Activated CD4-positive, alpha-beta T cell treated with anti-CD3 and anti-CD28 coated beads for 4 hours (primary cell): ENCODE measurements around the gene SNORC.
"Not testable (repeated sequence)": the region's sequence is repeated elsewhere in the genome, so short reads cannot be mapped to it uniquely, and the experiment has no call there.

Experiments
- DNase-seq, 2 donors: peaks; one replicate each; pipeline ENCODE4 v3.0.0-alpha.2; 2020

SNORC gene

GRCh38 chr2:232870018-232870765 is at the start of gene SNORC:
Gene SNORC (plus strand): TSS chr2:232870264. CDS start chr2:232870342, 78 bp downstream.
- DNase-seq: no peak

- DNase-seq: no peak
These were observed 40.1 kb upstream of the SNORC start for GRCh38 chr2:232829988-232830387.

- DNase-seq: no peak
These were observed 38.6 kb upstream of the SNORC start for GRCh38 chr2:232831496-232831895.

GRCh38 chr2:232833830-232834229 is 36.2 kb upstream of the SNORC start:
- no peak for DNase-seq

- no peak for DNase-seq
These were observed 34.3 kb upstream of the SNORC start for GRCh38 chr2:232835687-232836208.

GRCh38 chr2:232836934-232837333 is 33.1 kb upstream of the SNORC start:
- no peak for DNase-seq

GRCh38 chr2:232838406-232838874 is 31.6 kb upstream of the SNORC start:
- DNase-seq: peak; percentile 66 to 68

- DNase-seq: no peak
These were observed 30.5 kb upstream of the SNORC start for GRCh38 chr2:232839411-232840079.

GRCh38 chr2:232842689-232843088 is 27.4 kb upstream of the SNORC start:
- no peak for DNase-seq

- DNase-seq: no peak
These were observed 26.2 kb upstream of the SNORC start for GRCh38 chr2:232843834-232844233.

GRCh38 chr2:232846055-232846454 is 24.0 kb upstream of the SNORC start:
- DNase-seq: no peak

- no peak for DNase-seq
These were observed 20.0 kb upstream of the SNORC start for GRCh38 chr2:232850039-232850438.

- DNase-seq: not testable (repeated sequence)
These were observed 18.0 kb upstream of the SNORC start for GRCh38 chr2:232852081-232852480.

- no peak for DNase-seq
These were observed 17.4 kb upstream of the SNORC start for GRCh38 chr2:232852676-232853075.

GRCh38 chr2:232854082-232854481 is 16.0 kb upstream of the SNORC start:
- DNase-seq: no peak

GRCh38 chr2:232857158-232857563 is 12.9 kb upstream of the SNORC start:
- DNase-seq: no peak

- DNase-seq: no peak
These were observed 10.6 kb upstream of the SNORC start for GRCh38 chr2:232859385-232859916.

- no peak for DNase-seq
These were observed 9.3 kb upstream of the SNORC start for GRCh38 chr2:232860593-232861241.

- DNase-seq: no peak
These were observed 8.7 kb upstream of the SNORC start for GRCh38 chr2:232861353-232861752.

- no peak for DNase-seq
These were observed 6.1 kb upstream of the SNORC start for GRCh38 chr2:232863996-232864395.

GRCh38 chr2:232865165-232865564 is 4.9 kb upstream of the SNORC start:
- DNase-seq: no peak

GRCh38 chr2:232866104-232866503 is 4.0 kb upstream of the SNORC start:
- DNase-seq: no peak
